WERI-Rb-1 (cell line): ENCODE results near the gene CSAG3.
"Not testable (repeated sequence)": the region's sequence is repeated elsewhere in the genome, so short reads cannot be mapped to it uniquely, and the experiment has no call there.

Experiments
- DNase-seq: peaks from one replicate; pipeline ENCODE4 v3.0.0-alpha.2; 2020
- H3K27ac ChIP-seq: fragments of 250-450 bp; sonication (Bioruptor Pico); 2 replicates; pipeline ENCODE4 v1.5.1; 2020; ENCODE audit warnings: mild to moderate bottlenecking, moderate library complexity
- H3K27me3 ChIP-seq: fragments of 250-450 bp; sonication (Bioruptor Pico); 2 replicates; pipeline ENCODE4 v1.5.1; 2021; ENCODE audit warnings: mild to moderate bottlenecking, low read depth, moderate library complexity; ENCODE audit not compliant: insufficient read depth, severe bottlenecking
- H3K36me3 ChIP-seq: fragments of 250-450 bp; sonication (Bioruptor Pico); 2 replicates; pipeline ENCODE4 v1.5.1; 2020; ENCODE audit warnings: mild to moderate bottlenecking, moderate library complexity
- H3K4me3 ChIP-seq: 2 replicates; pipeline ENCODE4 v1.5.1; 2011; ENCODE audit warnings: low read depth, mild to moderate bottlenecking, control low read depth, low read length
- H3K9me3 ChIP-seq: fragments of 250-450 bp; sonication (Bioruptor Pico); 2 replicates; pipeline ENCODE4 v1.5.1; 2021; ENCODE audit warnings: mild to moderate bottlenecking, moderate library complexity; ENCODE audit not compliant: severe bottlenecking
- CTCF ChIP-seq: IDR thresholded peaks from 2 replicates; pipeline ENCODE4 v1.5.1; 2011; ENCODE audit warnings: low read depth, mild to moderate bottlenecking, control low read depth, inconsistent platforms, low read length

Gene CSAG3

GRCh38 chrX:152758918-152759317 is at the start of gene CSAG3:
Gene CSAG3, plus strand, starts transcription at chrX:152759218.
- H3K36me3 ChIP-seq, H3K27me3 ChIP-seq, H3K4me3 ChIP-seq, H3K27ac ChIP-seq, DNase-seq, H3K9me3 ChIP-seq: not testable (repeated sequence)

GRCh38 chrX:152713195-152713594 is 45.8 kb upstream of the CSAG3 start:
- not testable (repeated sequence) for DNase-seq

GRCh38 chrX:152713815-152714787 is 44.9 kb upstream of the CSAG3 start, which contains the start of gene MAGEA2B:
Gene MAGEA2B, plus strand, starts transcription at chrX:152714628. Its CDS starts 2,479 bp downstream, at chrX:152717107.
- not testable (repeated sequence) for H3K27ac ChIP-seq, H3K27me3 ChIP-seq, H3K36me3 ChIP-seq, H3K4me3 ChIP-seq, H3K9me3 ChIP-seq, DNase-seq

More at GRCh38 chrX:152713195-152713594, 45.8 kb upstream of the CSAG3 start:
- not testable (repeated sequence) for H3K36me3 ChIP-seq, H3K9me3 ChIP-seq, H3K27me3 ChIP-seq, H3K27ac ChIP-seq, H3K4me3 ChIP-seq

- Histone ChIP-seq H3K27ac (no peak overlapping the region), H3K27me3 (peaks cover 40% of the 10 kb centered on the region), H3K36me3 (no peaks in the 10 kb centered on the region), H3K4me3 (no peak overlapping the region), H3K9me3 (no peaks in the 10 kb centered on the region)
- no peak for DNase-seq
- no peak for TF ChIP-seq CTCF
Measured at GRCh38 chrX:152725409-152725808, 33.6 kb upstream of the CSAG3 start.

GRCh38 chrX:152733261-152733975 is 25.6 kb upstream of the CSAG3 start, which contains the start of the genes CSAG1 and MAGEA12:
Gene CSAG1, minus strand, starts transcription at chrX:152733721. Its CDS starts 1,261 bp downstream, at chrX:152732460.
Gene MAGEA12, plus strand, starts transcription at chrX:152733757. Its CDS starts 2,405 bp downstream, at chrX:152736162.
- Histone ChIP-seq H3K36me3 (no peaks in the 10 kb centered on the region), H3K4me3 (peak within 1 kb of the TSS; percentile 21; the same call in 1 of the 2 replicates)

GRCh38 chrX:152734143-152734858 is 24.7 kb upstream of the CSAG3 start:
- not testable (repeated sequence) for H3K27ac ChIP-seq, H3K36me3 ChIP-seq, H3K4me3 ChIP-seq, DNase-seq, H3K9me3 ChIP-seq
- H3K27me3 ChIP-seq, result peaks cover 84% of the 10 kb centered on the region

More at GRCh38 chrX:152733261-152733975, 25.6 kb upstream of the CSAG3 start, which contains the start of the genes CSAG1 and MAGEA12:
- H3K27ac ChIP-seq, result no peak within 1 kb of the TSS
- peaks cover 80% of the 10 kb centered on the region for H3K27me3 ChIP-seq
- no peaks in the 10 kb centered on the region for H3K9me3 ChIP-seq
- no peak for DNase-seq
- TF ChIP-seq CTCF, result no peak

GRCh38 chrX:152735101-152735500 is 23.9 kb upstream of the CSAG3 start:
- no peaks in the 10 kb centered on the region for H3K9me3 ChIP-seq
- TF ChIP-seq CTCF, result no peak

More at GRCh38 chrX:152735101-152735500, 23.9 kb upstream of the CSAG3 start:
- no peak overlapping the region for H3K27ac ChIP-seq
- H3K4me3 ChIP-seq, result no peak overlapping the region
- peaks cover 81% of the 10 kb centered on the region for H3K27me3 ChIP-seq
- DNase-seq, result no peak
- H3K36me3 ChIP-seq, result no peaks in the 10 kb centered on the region
